GM12873 (cell line): Measurements from ENCODE around the gene ADCYAP1R1.

Experiments
- TF ChIP-seq, protein P1 (sequence below): IDR thresholded peaks from 2 replicates; pipeline ENCODE4 v1.5.1; 2012; ENCODE audit warnings: low read depth, mild to moderate bottlenecking, moderate library complexity, low read length, control low read depth; ENCODE audit not compliant: insufficient read depth; ENCODE audit errors: missing control alignments

The ADCYAP1R1 gene

GRCh38 chr7:31054608-31055278, 2.6 kb downstream of the ADCYAP1R1 start:
- TF ChIP-seq, protein P1, sequence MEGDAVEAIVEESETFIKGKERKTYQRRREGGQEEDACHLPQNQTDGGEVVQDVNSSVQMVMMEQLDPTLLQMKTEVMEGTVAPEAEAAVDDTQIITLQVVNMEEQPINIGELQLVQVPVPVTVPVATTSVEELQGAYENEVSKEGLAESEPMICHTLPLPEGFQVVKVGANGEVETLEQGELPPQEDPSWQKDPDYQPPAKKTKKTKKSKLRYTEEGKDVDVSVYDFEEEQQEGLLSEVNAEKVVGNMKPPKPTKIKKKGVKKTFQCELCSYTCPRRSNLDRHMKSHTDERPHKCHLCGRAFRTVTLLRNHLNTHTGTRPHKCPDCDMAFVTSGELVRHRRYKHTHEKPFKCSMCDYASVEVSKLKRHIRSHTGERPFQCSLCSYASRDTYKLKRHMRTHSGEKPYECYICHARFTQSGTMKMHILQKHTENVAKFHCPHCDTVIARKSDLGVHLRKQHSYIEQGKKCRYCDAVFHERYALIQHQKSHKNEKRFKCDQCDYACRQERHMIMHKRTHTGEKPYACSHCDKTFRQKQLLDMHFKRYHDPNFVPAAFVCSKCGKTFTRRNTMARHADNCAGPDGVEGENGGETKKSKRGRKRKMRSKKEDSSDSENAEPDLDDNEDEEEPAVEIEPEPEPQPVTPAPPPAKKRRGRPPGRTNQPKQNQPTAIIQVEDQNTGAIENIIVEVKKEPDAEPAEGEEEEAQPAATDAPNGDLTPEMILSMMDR = no peak

DNA sequence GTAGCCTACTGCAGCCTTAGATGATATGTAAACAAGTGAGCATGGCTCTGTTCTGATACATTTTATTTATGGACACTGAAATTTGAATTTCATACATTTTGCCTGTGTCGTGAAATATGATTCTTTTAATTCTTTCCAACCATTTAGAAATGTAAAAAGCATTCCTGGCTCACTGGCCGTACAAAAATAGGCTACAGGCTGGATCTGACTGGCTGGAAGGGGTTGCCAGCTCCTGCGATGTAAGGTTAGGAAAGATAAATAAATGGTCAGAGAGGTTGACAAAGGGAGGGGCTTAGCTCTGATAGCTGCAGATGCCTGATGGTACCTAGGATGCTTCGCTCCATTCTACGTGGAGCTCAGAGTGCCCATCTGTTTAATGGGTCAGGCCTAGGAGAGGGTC, 3.4 kb downstream of the ADCYAP1R1 start:
- TF ChIP-seq, protein P1 = no peak

DNA sequence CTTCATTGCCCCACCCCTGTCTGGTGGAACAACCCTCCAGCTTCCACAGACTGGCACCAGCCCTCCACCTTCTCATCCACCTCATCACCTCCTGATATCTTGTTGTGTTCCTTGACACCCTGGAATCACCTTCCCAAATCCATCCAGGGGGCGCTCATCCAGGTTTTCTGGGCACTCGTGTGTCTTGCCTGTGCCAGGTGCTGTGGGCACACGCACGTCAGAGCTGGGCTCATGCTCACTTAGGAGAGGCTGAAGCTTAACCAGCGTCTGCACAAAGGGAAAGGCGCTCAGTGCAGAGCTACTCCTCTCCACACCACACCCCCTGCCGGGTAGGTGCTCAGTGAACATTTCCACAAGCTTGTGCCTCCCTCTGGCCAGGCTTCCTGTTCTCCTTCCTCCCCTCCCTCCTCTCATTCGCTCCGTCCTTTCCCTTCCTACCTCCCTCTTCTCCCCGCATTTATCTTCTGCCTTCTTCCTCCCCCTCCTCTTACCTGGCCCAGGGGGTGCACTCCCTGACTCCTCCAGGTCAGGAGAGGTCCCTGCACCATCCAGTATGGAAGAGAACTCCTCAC, 4.8 kb downstream of the ADCYAP1R1 start:
- TF ChIP-seq, protein P1 = no peak

GRCh38 chr7:31058122-31058521, 6.0 kb downstream of the ADCYAP1R1 start:
- TF ChIP-seq, protein P1 = no peak

DNA sequence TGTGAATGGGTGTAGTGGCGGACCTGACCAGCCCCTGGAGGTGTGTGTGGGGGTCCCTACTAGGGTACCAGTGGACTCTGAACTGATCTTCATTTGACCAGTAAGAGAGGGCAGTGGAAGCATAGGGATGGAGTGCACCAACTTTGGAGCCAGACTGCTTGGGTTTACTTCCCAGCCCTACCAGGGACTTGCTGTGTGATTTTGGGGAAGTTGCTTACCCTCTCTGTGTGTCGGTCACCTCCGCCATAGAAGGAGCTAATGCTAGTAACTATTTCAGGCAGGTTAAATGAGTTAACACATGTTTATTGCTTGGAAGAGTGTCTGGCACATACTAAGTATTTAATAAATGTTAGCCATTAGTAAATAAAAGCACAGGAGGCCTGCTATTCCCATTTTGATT, 6.6 kb downstream of the ADCYAP1R1 start:
- TF ChIP-seq, protein P1 = no peak

DNA sequence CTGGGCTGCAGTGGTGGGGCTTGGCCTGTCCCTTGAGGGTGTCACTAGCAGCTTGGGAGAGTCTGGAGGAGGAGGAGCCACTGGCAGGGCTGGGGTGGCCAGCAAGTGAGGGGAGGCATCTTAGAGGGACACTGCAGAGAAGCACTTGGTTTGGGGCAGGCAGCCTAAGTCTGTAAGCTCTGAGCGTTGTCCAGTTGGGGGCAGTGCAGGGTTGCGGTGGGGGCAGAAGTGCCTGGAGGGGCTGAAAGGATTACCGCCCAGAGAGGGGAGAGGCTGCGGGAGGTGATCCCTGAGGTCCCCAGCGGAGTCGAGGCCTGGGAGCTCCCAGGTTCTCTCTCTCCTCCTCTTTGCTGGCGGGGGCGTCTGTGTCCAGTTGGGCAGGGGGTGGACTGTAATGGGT, 7.4 kb downstream of the ADCYAP1R1 start:
- TF ChIP-seq, protein P1 = no peak

DNA sequence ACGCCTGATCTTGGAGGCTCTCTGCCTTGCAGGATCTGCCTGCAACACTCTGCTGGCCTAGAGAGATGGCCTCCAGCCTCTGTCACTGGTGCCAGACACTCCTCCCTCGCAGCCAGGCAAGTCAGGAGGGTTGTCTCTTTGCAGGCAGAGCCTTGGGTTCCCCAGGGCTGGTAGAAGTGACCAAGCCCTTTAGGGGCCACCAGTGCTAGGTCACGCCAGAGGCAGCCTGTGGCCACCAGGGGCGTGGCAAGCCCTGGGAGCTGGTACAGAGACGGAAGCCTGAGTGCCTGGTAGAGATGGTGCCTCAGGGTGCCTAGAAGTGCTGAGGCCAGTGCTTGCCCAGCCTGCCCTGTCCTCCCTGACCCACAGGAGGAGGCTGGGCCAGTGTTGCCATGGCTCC, 9.1 kb downstream of the ADCYAP1R1 start:
- TF ChIP-seq, protein P1 = peak; percentile 30
